Activated T-helper 17 cell treated with anti-CD3 and anti-CD28 coated beads, Interleukin-2, amount 50 U/mL, for 72 hours (primary cell): ENCODE results near the gene FAM24B. TPM values are rescaled to one million over a fixed set of nuclear protein-coding genes. Genes with fewer than 3 reads are reported as not detected.

Source experiments
- ATAC-seq: fragments of 150-1000 bp; cut with Tn5 transposase; replicated peaks from 2 replicates; pipeline ENCODE4 v1.10.0; 2021; ENCODE audit warnings: mild to moderate bottlenecking, moderate library complexity
- H3K27ac Mint-ChIP-seq: one replicate; pipeline ENCODE4 v1.8.0; 2022; ENCODE audit warnings: mixed read lengths
- H3K27me3 Mint-ChIP-seq: one replicate; pipeline ENCODE4 v1.8.0; 2022; ENCODE audit warnings: mixed read lengths
- H3K36me3 Mint-ChIP-seq: one replicate; pipeline ENCODE4 v1.8.0; 2022; ENCODE audit warnings: low read depth, mild to moderate bottlenecking, mixed read lengths
- H3K4me1 Mint-ChIP-seq: one replicate; pipeline ENCODE4 v1.8.0; 2022; ENCODE audit warnings: mixed read lengths
- H3K4me3 Mint-ChIP-seq: one replicate; pipeline ENCODE4 v1.8.0; 2022; ENCODE audit warnings: mild to moderate bottlenecking, mixed read lengths
- H3K9me3 Mint-ChIP-seq: one replicate; pipeline ENCODE4 v1.8.0; 2022; ENCODE audit warnings: mixed read lengths
- total RNA-seq, 2 donors: library from RNA; stranded (reverse); gene quantifications; one replicate each; pipeline ENCODE4 v1.2.3, GENCODE V29; 2022

Gene FAM24B
- total RNA-seq, 2 donors from 2014 or later, result 10.1 to 14.8 TPM

DNA sequence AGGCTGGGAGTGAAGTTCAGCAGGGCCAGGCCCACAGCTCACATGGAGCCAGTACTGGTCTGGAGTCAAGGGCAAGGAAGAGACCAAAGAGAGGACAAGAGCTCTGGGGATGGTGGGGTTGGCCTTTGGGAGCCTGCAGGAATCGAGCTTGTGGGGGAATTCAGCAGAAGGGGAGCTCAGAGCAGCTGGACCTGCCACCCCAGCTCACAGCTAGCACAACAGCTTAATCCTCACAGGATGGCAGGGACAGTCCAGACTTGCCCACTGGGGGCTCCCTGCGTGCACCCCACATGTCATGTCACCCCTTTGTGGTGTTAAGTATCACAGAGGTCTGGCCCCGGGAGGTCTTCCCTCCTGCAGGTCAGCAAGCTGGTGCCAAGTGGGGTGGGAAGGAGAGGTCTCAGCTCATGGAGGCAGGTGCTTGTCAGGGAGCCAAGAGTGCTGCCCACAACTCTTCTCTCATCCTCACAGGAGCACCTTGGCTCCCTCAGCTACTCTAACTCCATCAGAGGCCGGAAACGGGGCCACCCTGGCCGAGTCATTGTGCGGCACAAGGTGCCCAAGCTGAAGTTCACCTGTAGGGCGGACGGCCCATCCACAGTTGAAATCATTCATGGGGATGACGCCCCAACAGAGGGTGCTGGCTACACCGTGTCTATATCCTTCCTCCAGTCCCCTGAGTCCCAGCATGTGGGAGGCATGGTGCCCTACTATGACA, 56.2 kb downstream of the FAM24B start:
- Mint-ChIP-seq H3K4me3 (no peak overlapping the region), H3K27ac (no peak overlapping the region), H3K4me1 (no peaks in the 10 kb centered on the region), H3K27me3 (peaks cover 37% of the 10 kb centered on the region), H3K9me3 (no peaks in the 10 kb centered on the region), H3K36me3 (no peaks in the 10 kb centered on the region)
- no peak for ATAC-seq

DNA sequence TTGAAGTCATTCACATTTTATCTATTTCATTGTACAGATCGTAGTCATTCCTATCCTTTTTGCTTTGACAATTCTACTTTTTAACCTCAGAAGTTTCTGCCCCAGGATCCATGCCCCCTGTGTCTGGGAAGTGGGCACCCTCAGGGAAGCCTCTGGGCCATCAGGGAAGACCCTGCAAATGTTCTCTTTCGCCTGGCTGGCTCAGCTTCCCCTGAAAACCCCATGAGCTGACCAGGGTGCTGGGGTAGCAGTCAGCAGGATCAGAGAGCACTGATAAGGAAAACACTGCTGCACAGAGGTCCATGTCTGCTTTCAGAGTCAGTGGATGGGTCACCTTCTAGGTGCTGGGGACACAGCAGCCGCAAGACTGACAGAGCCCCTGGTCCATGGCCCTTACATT, 57.6 kb downstream of the FAM24B start:
- Mint-ChIP-seq H3K4me1 (no peaks in the 10 kb centered on the region), H3K27ac (no peak overlapping the region), H3K27me3 (peaks cover 48% of the 10 kb centered on the region), H3K36me3 (no peaks in the 10 kb centered on the region), H3K9me3 (no peaks in the 10 kb centered on the region), H3K4me3 (no peak overlapping the region)
- ATAC-seq, result no peak

DNA sequence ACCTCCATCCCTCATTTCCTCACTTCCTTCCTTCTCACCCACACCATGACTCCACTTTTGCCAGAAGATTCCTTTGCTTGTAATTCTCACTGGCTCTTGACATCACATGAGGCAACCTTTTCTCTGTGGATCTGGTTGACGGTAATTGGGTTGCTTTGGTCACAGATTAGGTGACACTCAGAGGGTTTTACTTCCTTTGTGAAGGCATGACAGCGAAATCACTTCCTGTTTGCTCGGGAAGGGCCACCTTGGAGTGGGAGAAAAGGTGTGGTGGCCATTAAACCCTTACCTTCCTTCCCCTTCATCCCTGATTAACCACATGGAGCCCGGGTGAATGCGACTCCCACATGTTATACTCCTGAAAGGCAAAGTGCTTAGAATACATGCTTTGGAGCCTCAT, 63.9 kb downstream of the FAM24B start:
- Mint-ChIP-seq H3K9me3 (no peaks in the 10 kb centered on the region), H3K36me3 (no peaks in the 10 kb centered on the region), H3K4me1 (no peaks in the 10 kb centered on the region), H3K27me3 (peaks cover 31% of the 10 kb centered on the region), H3K27ac (no peak overlapping the region), H3K4me3 (no peak overlapping the region)
- no peak for ATAC-seq

- Mint-ChIP-seq H3K9me3 (no peaks in the 10 kb centered on the region), H3K36me3 (no peaks in the 10 kb centered on the region), H3K27ac (no peak overlapping the region), H3K27me3 (peaks cover 23% of the 10 kb centered on the region), H3K4me3 (no peak overlapping the region), H3K4me1 (no peaks in the 10 kb centered on the region)
- no peak for ATAC-seq
Measured at GRCh38 chr10:122814493-122814892, 64.9 kb downstream of the FAM24B start.

DNA sequence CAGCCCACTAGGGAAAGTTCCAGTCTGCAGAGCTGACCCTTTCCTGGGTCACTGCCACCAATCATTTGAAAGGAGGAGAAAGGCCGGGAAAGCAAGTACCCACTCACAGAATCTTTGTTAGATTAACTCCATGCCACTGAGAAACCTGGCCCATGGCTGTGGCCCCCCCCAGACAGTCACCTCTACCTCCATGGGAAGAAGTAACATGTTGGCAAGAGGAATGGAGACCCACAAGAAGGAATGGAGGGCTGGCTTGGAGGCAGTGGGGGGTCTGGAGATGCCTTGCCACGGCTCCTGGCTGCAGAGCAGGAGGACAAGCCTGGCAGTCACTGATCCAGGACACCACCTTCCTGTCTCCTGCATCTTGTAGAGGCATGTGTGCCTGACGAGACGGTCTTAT, 66.6 kb downstream of the FAM24B start:
- Mint-ChIP-seq H3K4me1 (no peaks in the 10 kb centered on the region), H3K9me3 (no peaks in the 10 kb centered on the region), H3K27me3 (peaks cover 15% of the 10 kb centered on the region), H3K4me3 (no peak overlapping the region), H3K36me3 (no peaks in the 10 kb centered on the region), H3K27ac (no peak overlapping the region)
- ATAC-seq, result no peak

- no peak overlapping the region for H3K4me3 Mint-ChIP-seq
- no peak for ATAC-seq
- H3K27ac Mint-ChIP-seq, result no peak overlapping the region
- H3K9me3 Mint-ChIP-seq, result no peaks in the 10 kb centered on the region
- peaks cover 14% of the 10 kb centered on the region for H3K27me3 Mint-ChIP-seq
- no peaks in the 10 kb centered on the region for H3K36me3 Mint-ChIP-seq
- H3K4me1 Mint-ChIP-seq, result no peaks in the 10 kb centered on the region
Measured at GRCh38 chr10:122802282-122802681, 77.1 kb downstream of the FAM24B start.

Other genes with a start within 250 kb of the FAM24B start
- not detected for gene C10orf120, start 179.7 kb downstream of the FAM24B start, total RNA-seq
- 1 to 10 TPM; 2.6 to 3.3 TPM for gene CUZD1, start 33.7 kb downstream of the FAM24B start, total RNA-seq
- not detected for gene FAM24A, start 31.0 kb upstream of the FAM24B start, total RNA-seq
- gene C10orf88, start 74.6 kb upstream of the FAM24B start, total RNA-seq, result 10 to 100 TPM; 12.2 to 13.3 TPM
- gene PSTK, start 100.8 kb upstream of the FAM24B start, total RNA-seq, result 1 to 10 TPM; 2.8 to 5.0 TPM
- 10 to 100 TPM; 15.0 to 18.4 TPM for gene IKZF5, start 129.2 kb upstream of the FAM24B start, total RNA-seq
- 10 to 100 TPM; 25.1 to 30.6 TPM for gene ACADSB, start 129.4 kb upstream of the FAM24B start, total RNA-seq